Sigmoid colon (tissue), 7 donors: ENCODE data around the gene TEKT5. TPM values are rescaled to one million over a fixed set of nuclear protein-coding genes. Genes with fewer than 3 reads are reported as not detected.

Experiments used
- DNase-seq: peaks from one replicate; pipeline ENCODE4 v3.0.0-alpha.2; 2019
- H3K27ac ChIP-seq, 4 donors: fragments of 200-600 bp; sonication (generic); one replicate each; pipeline ENCODE4 v1.5.1; 2016 to 2019; ENCODE audit warnings: mild to moderate bottlenecking in 1 of 4
- H3K27me3 ChIP-seq, 3 donors: fragments of 200-600 bp; sonication (generic); one replicate each; pipeline ENCODE4 v1.5.1; 2019; ENCODE audit warnings: mild to moderate bottlenecking in 1 of 3
- H3K36me3 ChIP-seq, 4 donors: fragments of 200-600 bp; sonication (generic); one replicate each; pipeline ENCODE4 v1.5.1; 2016 to 2019
- H3K4me1 ChIP-seq, 4 donors: fragments of 200-600 bp; sonication (generic); one replicate each; pipeline ENCODE4 v1.5.1; 2017 to 2019
- H3K4me3 ChIP-seq, 4 donors: fragments of 200-600 bp; sonication (generic); one replicate each; pipeline ENCODE4 v1.5.1; 2017 to 2019; ENCODE audit warnings: mild to moderate bottlenecking in 2 of 4, moderate library complexity in 1 of 4
- H3K9me3 ChIP-seq, 4 donors: fragments of 200-600 bp in 3 of 4; sonication (generic) in 3 of 4; one replicate each; pipeline versions ENCODE4 v1.5.1 to v1.6.1; 2013 to 2019
- CTCF ChIP-seq, 4 experiments: fragments of 450-650 bp in 3 of 4; fragments of 200-600 bp in 1 of 4; IDR thresholded peaks; one replicate each; pipeline ENCODE4 v1.5.1; 2016 to 2019; ENCODE audit warnings: antibody characterized with exemption in 4 of 4, mild to moderate bottlenecking in 3 of 4, moderate library complexity in 2 of 4
- EP300 ChIP-seq, 4 donors: sonication (generic); formaldehyde crosslinking; IDR thresholded peaks; one replicate each; pipeline ENCODE4 v1.6.1; 2017; ENCODE audit warnings: antibody characterized with exemption in 4 of 4
- POLR2A ChIP-seq, 2 donors: fragments of 450-650 bp; IDR thresholded peaks; one replicate each; pipeline ENCODE4 v1.6.1; 2016; ENCODE audit warnings: antibody characterized with exemption in 2 of 2, mild to moderate bottlenecking in 2 of 2, moderate library complexity in 2 of 2
- POLR2AphosphoS5 ChIP-seq, 4 donors: sonication (generic); formaldehyde crosslinking; IDR thresholded peaks; one replicate each; pipeline ENCODE4 v1.6.1; 2017; ENCODE audit warnings: antibody characterized with exemption in 4 of 4
- WGBS, 2 donors: extraction: QIAGEN DNeasy Blood & Tissue Kit; methylation state at CpG; one replicate each; pipeline ENCODE4 v1.1.7; 2013; 5-methylcytosine and 5-hydroxymethylcytosine counted together
- intact Hi-C: fragments of 100-400 bp; cut with DNase I; formaldehyde crosslinking; loops from one replicate; pipeline ENCODE4 v1.15.1; 2023
- polyA plus RNA-seq, 3 donors: library from polyadenylated mRNA; stranded (reverse); fragments of 200-250 nt; gene quantifications; one replicate each; pipeline ENCODE4 v1.2.3, GENCODE V29; 2013
- total RNA-seq, 4 donors: library from RNA; depleted of rRNA; stranded (reverse); fragments of >200 nt; gene quantifications; one replicate each; pipeline ENCODE4 v1.1.0, GENCODE V29; 2016
- donor health status: healthy with polysubstance abuse.
- donor health status: Bipolar disorder and iron deficiency.
- donor health status: healthy.

The TEKT5 gene
- total and polyA plus RNA-seq, 7 donors: 0.09 to 2.1 (median 0.83) TPM; not detected in 4

- H3K36me3 ChIP-seq: no peaks in the 10 kb centered on the region
- no peak overlapping the region for H3K4me3 ChIP-seq
- DNase-seq: no peak
- WGBS, 2 donors: 94% methylated on average over 6 of the region's 6 CpGs
- intact Hi-C loops: no loop called here
- H3K9me3 ChIP-seq: no peaks in the 10 kb centered on the region
- peaks cover 0 to 4% (median 0%) of the 10 kb centered on the region in 3 donors for H3K27me3 ChIP-seq
- peaks cover 0 to 7% (median 0%) of the 10 kb centered on the region in 4 donors for H3K4me1 ChIP-seq
- TF ChIP-seq EP300 (IDR thresholded peaks at IDR 0.05) (no peak), CTCF (IDR thresholded peaks at IDR 0.05) (no peak), POLR2AphosphoS5 (IDR thresholded peaks at IDR 0.05) (no peak), POLR2A (IDR thresholded peaks at IDR 0.05) (no peak)
- no peak overlapping the region for H3K27ac ChIP-seq
These were observed 18.4 kb downstream of the TEKT5 start for GRCh38 chr16:10676284-10676683.

- intact Hi-C loops: no loop called here
- H3K36me3 ChIP-seq: no peaks in the 10 kb centered on the region
- DNase-seq: no peak
- H3K27ac ChIP-seq: no peak overlapping the region
- H3K4me3 ChIP-seq: no peak overlapping the region
- no peaks in the 10 kb centered on the region for H3K9me3 ChIP-seq
- TF ChIP-seq CTCF (IDR thresholded peaks at IDR 0.05) (no peak), POLR2A (IDR thresholded peaks at IDR 0.05) (no peak), POLR2AphosphoS5 (IDR thresholded peaks at IDR 0.05) (no peak), EP300 (IDR thresholded peaks at IDR 0.05) (no peak)
- H3K4me1 ChIP-seq: peaks cover 0 to 7% (median 0%) of the 10 kb centered on the region in 4 donors
- WGBS, 2 donors: 93 to 95% methylated on average over 13 of the region's 13 CpGs
- H3K27me3 ChIP-seq: peaks cover 0 to 4% (median 0%) of the 10 kb centered on the region in 3 donors
These were observed 18.9 kb downstream of the TEKT5 start for GRCh38 chr16:10675861-10676260.

DNA sequence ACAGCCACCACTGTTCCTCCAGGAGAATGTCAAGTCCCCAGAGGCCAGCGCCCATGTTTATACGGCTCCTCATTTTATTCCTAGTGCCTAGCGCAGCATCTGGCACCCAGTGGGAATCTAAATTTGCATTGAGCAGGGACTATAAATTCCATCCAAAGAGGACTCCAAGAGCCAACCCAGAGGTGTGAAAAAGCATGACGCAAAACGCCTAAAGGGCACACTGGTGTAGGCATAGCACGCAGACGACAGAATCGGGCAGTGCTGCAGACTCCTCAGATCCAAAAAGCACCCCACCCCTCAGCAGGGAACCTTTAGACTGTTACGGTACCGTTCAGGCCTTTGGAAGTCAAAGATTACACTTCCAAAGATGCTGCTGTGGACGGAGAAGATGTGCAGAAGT lies 19.5 kb downstream of the TEKT5 start:
- TF ChIP-seq CTCF (IDR thresholded peaks at IDR 0.05) (no peak), POLR2A (IDR thresholded peaks at IDR 0.05) (no peak), POLR2AphosphoS5 (IDR thresholded peaks at IDR 0.05) (no peak), EP300 (IDR thresholded peaks at IDR 0.05) (no peak)
- no peak overlapping the region for H3K4me3 ChIP-seq
- no peaks in the 10 kb centered on the region for H3K9me3 ChIP-seq
- H3K36me3 ChIP-seq: no peaks in the 10 kb centered on the region
- peaks cover 0 to 7% (median 0%) of the 10 kb centered on the region in 4 donors for H3K4me1 ChIP-seq
- H3K27me3 ChIP-seq: peaks cover 0 to 4% (median 0%) of the 10 kb centered on the region in 3 donors
- H3K27ac ChIP-seq: no peak overlapping the region
- WGBS, 2 donors: 87 to 88% methylated on average over 11 of the region's 11 CpGs
- DNase-seq: no peak
- intact Hi-C loops: no loop called here

GRCh38 chr16:10671729-10672128 lies 23.0 kb downstream of the TEKT5 start:
- Histone ChIP-seq H3K27ac (no peak overlapping the region), H3K27me3 (no peaks in the 10 kb centered on the region)
- intact Hi-C loops: no loop called here

DNA sequence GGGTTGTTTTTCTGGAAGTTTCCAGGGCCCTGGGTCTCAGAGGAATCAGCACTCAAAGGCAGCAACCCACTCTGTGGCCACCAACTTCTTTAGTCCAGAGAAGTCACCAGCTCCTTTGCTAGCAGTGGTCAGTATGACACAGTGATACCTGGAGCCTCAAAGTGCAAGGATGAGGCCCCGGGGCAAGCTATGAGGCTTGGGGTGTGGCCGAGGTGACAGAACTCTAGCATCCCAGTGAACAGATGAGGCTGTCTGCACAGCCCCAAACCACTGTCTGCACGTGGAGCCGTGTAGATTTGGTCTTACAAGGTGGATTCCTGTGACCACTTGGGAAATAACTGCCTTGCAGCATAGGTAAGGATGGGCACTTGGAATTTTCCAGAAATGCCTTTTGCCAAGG lies 24.9 kb downstream of the TEKT5 start:
- intact Hi-C loops: no loop called here
- TF ChIP-seq POLR2AphosphoS5 (IDR thresholded peaks at IDR 0.05) (no peak), POLR2A (IDR thresholded peaks at IDR 0.05) (no peak), CTCF (IDR thresholded peaks at IDR 0.05) (no peak), EP300 (IDR thresholded peaks at IDR 0.05) (no peak)

More at GRCh38 chr16:10671729-10672128, 23.0 kb downstream of the TEKT5 start:
- DNase-seq: no peak
- TF ChIP-seq POLR2A (IDR thresholded peaks at IDR 0.05): no peak
- WGBS, 2 donors: 45 to 62% methylated on average over 4 of the region's 4 CpGs
- Histone ChIP-seq H3K9me3 (no peaks in the 10 kb centered on the region), H3K4me1 (peaks cover 0 to 7% (median 0%) of the 10 kb centered on the region in 4 donors), H3K36me3 (no peaks in the 10 kb centered on the region), H3K4me3 (no peak overlapping the region)

More for the DNA sequence above, 24.9 kb downstream of the TEKT5 start:
- DNase-seq: no peak
- no peak overlapping the region for H3K27ac ChIP-seq
- no peaks in the 10 kb centered on the region for H3K36me3 ChIP-seq
- no peaks in the 10 kb centered on the region for H3K9me3 ChIP-seq
- WGBS, 2 donors: 84 to 85% methylated on average over 4 of the region's 4 CpGs
- no peaks in the 10 kb centered on the region for H3K27me3 ChIP-seq
- H3K4me3 ChIP-seq: no peak overlapping the region
- H3K4me1 ChIP-seq: peaks cover 0 to under 1% (median 0%) of the 10 kb centered on the region in 4 donors
